Lung (tissue), 12 donors: ENCODE measurements around the gene BCAN. TPM values are rescaled to one million over a fixed set of nuclear protein-coding genes. Genes with fewer than 3 reads are reported as not detected.

Experiments used
- ATAC-seq: fragments of 200-7000 bp; cut with Tn5 transposase; one replicate; pipeline ENCODE4 v1.9.1; 2020; ENCODE audit warnings: moderate number of reproducible peaks; ENCODE audit not compliant: insufficient read depth, low FRiP score
- DNase-seq, 3 donors: peaks; one replicate each; pipeline ENCODE4 v3.0.0-alpha.2; 2013 to 2017
- H3K27ac ChIP-seq, 2 donors: one replicate each; pipeline ENCODE4 v1.5.1; 2013; ENCODE audit warnings: mild to moderate bottlenecking in 2 of 2, moderate library complexity in 2 of 2, control low read depth in 1 of 2, inconsistent platforms in 1 of 2, low read depth in 1 of 2, low read length in 1 of 2
- H3K27me3 ChIP-seq, 3 donors: one replicate each; pipeline ENCODE4 v1.5.1; 2013; ENCODE audit warnings: low read length in 2 of 3; ENCODE audit not compliant: control insufficient read depth in 3 of 3, insufficient read depth in 3 of 3
- H3K36me3 ChIP-seq, 4 donors: one replicate each; pipeline ENCODE4 v1.5.1; 2013; ENCODE audit warnings: low read length in 4 of 4, mild to moderate bottlenecking in 1 of 4, moderate library complexity in 1 of 4; ENCODE audit not compliant: control insufficient read depth in 4 of 4, insufficient read depth in 4 of 4
- H3K4me1 ChIP-seq, 5 donors: one replicate each; pipeline ENCODE4 v1.5.1; 2013; ENCODE audit warnings: low read length in 5 of 5, mild to moderate bottlenecking in 2 of 5, moderate library complexity in 1 of 5; ENCODE audit not compliant: control insufficient read depth in 5 of 5, insufficient read depth in 5 of 5
- H3K4me3 ChIP-seq: one replicate; pipeline ENCODE4 v1.5.1; 2013; ENCODE audit warnings: mild to moderate bottlenecking, control low read depth, moderate library complexity
- H3K9ac ChIP-seq, 2 donors: one replicate each; pipeline ENCODE4 v1.5.1; 2013; ENCODE audit warnings: low read length in 2 of 2, control low read depth in 1 of 2; ENCODE audit not compliant: insufficient read depth in 1 of 2
- H3K9me3 ChIP-seq, 4 donors: one replicate each; pipeline ENCODE4 v1.5.1; 2013; ENCODE audit warnings: low read length in 3 of 4, mild to moderate bottlenecking in 1 of 4, moderate library complexity in 1 of 4; ENCODE audit not compliant: control insufficient read depth in 4 of 4, insufficient read depth in 3 of 4
- CTCF ChIP-seq: IDR thresholded peaks from 2 replicates; pipeline ENCODE4 v1.5.1; 2012; ENCODE audit warnings: mild to moderate bottlenecking; ENCODE audit errors: control extremely low read depth, extremely low read depth
- WGBS, 2 donors: extraction: QIAGEN DNeasy Blood & Tissue Kit; methylation state at CpG; one replicate each; pipeline ENCODE4 v1.1.7; 2013; 5-methylcytosine and 5-hydroxymethylcytosine counted together
- polyA plus RNA-seq, 2 donors: library from polyadenylated mRNA; stranded (reverse); fragments of 200-250 nt; gene quantifications; one replicate each; pipeline ENCODE4 v1.2.1, GENCODE V29; 2013
- total RNA-seq, 2 donors: library from RNA; depleted of rRNA in 1 of 2; stranded (reverse); fragments of >200 nt in 1 of 2; gene quantifications; one replicate each; pipeline ENCODE4 v1.2.1, GENCODE V29; 2014 to 2021
- donor health status: control.
- donor health status: control.
- donor health status: Bipolar disorder and iron deficiency.
- donor health status: healthy.
- donor health status: DM: yes; HTN: yes; CAD: no.

Gene BCAN
- total and polyA plus RNA-seq, 4 donors = 0.05 to 1.1 (median 0.12) TPM

GRCh38 chr1:156656806-156657740 is 15.2 kb downstream of the BCAN start:
- no peak overlapping the region for H3K4me3 ChIP-seq
- ATAC-seq (peak; percentile 58), DNase-seq (peak; percentile 89 to 94 (median 90))
- no peaks in the 10 kb centered on the region for H3K36me3 ChIP-seq
- H3K4me1 ChIP-seq = peaks cover 9 to 44% (median 12%) of the 10 kb centered on the region in 5 donors
- peak overlapping the region in 1 of 2 donors; percentile 44 for H3K9ac ChIP-seq
- peaks cover 0 to 23% (median 0%) of the 10 kb centered on the region in 3 donors for H3K27me3 ChIP-seq
- 2% methylated on average over 54 of the region's 54 CpGs for WGBS, 2 donors
- H3K9me3 ChIP-seq = no peaks in the 10 kb centered on the region
- TF ChIP-seq CTCF = peak; percentile 87
- H3K27ac ChIP-seq = no peak overlapping the region

DNA sequence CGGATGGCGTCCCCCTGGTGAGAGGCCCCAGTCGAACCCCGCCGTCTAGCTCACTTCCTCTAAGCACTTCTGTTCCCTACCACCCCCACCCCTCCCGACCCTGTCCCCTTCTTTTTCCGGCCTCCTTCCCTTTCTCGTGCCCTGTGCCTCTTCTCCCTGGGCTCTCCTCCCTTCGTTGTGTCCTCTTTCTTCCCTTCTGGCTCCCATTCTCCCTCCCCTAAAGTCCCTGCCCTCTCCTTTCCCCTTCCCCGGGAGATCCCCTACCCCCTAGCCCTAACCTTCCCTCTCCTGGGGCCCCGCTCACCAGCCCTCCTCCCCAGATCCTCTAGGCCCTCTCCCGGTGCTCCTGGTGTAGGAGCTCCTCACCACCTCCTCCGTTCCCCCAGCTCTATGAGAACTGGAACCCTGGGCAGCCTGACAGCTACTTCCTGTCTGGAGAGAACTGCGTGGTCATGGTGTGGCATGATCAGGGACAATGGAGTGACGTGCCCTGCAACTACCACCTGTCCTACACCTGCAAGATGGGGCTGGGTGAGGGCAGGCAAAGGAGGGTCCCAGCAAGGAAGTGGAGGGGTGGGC is 15.9 kb downstream of the BCAN start:
- Histone ChIP-seq H3K27me3 (peaks cover 0 to 23% (median 0%) of the 10 kb centered on the region in 3 donors), H3K9ac (peak overlapping the region in 1 of 2 donors; percentile 44), H3K27ac (no peak overlapping the region), H3K4me1 (peaks cover 12 to 47% (median 13%) of the 10 kb centered on the region in 5 donors), H3K9me3 (no peaks in the 10 kb centered on the region), H3K36me3 (no peaks in the 10 kb centered on the region), H3K4me3 (no peak overlapping the region)
- WGBS, 2 donors = 8 to 13% methylated on average over 15 of the region's 15 CpGs
- no peak for TF ChIP-seq CTCF
- ATAC-seq (no peak), DNase-seq (no peak)

DNA sequence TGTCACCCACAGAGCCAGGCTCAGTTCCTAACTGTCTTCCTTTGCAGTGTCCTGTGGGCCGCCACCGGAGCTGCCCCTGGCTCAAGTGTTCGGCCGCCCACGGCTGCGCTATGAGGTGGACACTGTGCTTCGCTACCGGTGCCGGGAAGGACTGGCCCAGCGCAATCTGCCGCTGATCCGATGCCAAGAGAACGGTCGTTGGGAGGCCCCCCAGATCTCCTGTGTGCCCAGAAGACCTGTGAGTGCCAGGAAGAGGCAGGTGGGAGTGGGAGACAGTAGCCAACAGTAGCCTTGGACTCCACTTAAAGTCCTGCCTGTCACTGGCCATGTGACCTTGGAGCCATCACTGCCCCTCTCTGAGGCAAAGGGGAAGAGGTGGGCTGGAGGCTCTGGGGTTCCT is 16.6 kb downstream of the BCAN start:
- Histone ChIP-seq H3K27me3 (peaks cover 0 to 23% (median 0%) of the 10 kb centered on the region in 3 donors), H3K9me3 (no peaks in the 10 kb centered on the region), H3K36me3 (no peaks in the 10 kb centered on the region), H3K4me3 (no peak overlapping the region), H3K4me1 (peaks cover 12 to 47% (median 19%) of the 10 kb centered on the region in 5 donors), H3K27ac (no peak overlapping the region), H3K9ac (no peak overlapping the region)
- 91 to 97% methylated on average over 14 of the region's 14 CpGs for WGBS, 2 donors
- no peak for TF ChIP-seq CTCF
- no peak for DNase-seq
- ATAC-seq = no peak
